ENCODE measurements around the gene MYL1.

MYL1 gene

DNA sequence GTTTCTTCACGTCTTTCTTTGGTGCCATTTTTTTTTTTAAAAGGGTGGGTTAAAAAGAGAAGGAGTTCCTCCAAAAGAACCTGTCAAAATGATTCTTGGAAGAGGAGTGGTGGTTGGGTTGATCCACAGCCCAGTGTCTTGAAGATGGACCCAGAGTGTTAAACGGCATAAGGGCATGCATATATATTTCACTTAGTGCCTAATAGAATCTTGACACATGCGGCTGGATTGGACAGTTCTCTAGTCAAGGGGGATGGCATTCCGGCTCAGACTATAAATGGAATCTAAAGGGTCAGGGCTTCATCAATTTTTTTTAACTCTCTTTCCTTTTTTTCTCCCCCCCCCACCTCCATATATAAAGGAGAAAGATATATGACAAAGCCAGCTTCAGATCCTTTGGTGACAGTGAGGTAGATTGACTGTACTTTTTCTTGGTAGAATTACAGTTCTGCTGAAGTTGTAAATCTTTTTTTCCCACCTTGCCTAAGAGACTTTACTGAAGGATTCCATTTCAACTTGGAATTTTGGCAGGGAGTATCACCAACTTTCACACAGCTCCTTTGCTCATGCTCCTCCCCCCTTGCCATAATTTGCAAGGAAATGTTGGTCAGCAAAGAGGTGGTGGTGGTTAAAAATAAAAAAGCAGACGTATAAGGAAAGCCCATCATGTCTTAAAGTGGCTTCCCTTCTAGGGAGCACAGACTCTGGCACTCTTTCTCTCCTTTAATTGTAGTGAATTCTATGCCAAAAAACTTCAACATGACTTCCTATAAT, at the start of gene MYL1:
TSS of gene MYL1 (minus strand) at position 160 of the 774 bp plus-strand sequence. CDS start at position 28, 132 bp downstream.
- no peak for FAIRE-seq

DNA sequence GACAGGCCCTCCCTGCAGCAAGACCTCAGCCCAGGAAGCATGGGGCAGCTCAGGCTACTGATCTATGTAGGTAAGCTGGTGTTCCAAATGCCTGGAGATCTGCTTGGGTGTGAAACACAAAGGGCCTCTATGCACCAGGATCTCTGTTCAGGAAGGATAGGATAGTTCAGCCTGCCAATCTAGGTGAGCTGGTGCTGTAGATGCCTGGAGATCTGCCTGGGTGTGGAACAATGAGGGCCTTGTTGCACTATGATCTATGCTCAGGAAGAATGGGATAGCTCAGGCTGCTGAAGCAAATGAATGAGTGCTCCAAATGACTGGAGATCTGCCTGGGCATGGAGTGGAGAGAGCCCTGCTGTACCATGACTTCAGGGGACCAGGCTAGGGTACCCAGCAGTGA, 48.9 kb upstream of the MYL1 start:
- no peak for FAIRE-seq

DNA sequence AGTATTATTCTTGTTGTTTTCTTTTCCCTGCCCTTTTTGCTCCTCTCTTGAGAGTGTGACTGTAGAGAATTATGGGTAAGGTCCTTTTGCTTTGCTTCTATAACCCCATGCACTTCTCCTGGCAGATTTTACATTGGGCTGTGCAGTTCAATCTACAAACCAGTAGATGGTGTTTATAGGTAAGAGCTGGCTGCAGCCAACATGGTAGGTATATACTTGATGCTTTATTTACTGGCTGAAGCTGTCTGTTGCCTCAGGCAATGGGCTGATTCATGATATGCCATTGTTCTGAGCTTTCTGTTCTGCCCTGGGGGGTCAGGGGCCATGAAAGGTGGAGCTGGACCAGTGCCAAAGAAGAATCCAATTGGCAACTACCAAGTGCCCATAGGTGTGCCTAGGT, 48.3 kb upstream of the MYL1 start:
- FAIRE-seq = no peak

DNA sequence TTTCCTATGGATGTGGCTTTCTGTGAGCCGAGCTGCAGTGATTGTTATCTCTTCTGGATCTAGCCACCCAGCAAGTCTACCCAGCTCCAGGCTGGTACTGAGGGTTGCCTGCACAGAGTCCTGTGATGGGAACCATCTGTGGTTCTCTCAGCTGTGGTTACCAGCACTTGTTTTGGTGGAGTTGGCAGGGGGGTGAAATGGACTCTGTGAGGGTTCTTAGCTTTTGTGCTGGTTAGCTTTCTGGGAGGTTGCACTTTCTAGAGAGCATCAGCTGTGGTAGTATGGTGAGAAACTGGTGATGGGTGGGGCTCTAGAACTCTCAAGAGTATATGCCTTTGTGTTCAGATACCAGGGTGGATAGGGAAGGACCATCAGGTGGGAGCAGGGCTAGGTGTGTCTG, 45.4 kb upstream of the MYL1 start:
- no peak for FAIRE-seq

DNA sequence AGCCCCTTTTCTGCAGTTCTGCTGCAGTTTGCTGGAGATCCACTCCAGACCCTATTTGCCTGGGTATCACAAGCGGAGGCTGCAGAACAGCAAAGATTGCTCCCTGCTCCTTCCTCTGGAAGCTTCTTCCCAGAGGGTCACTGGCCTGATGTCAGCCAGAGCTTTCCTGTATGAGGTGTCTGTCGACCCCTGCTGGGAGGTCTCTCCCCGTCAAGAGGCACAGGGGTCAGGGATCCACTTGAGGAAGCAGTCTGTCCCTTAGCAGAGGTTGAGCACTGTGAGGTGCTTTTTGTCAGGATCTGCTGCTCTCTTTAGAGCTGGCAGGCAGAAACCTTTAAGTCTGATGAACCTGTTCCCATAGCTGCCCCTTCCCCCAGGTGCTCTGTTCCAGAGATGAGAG, 42.0 kb upstream of the MYL1 start:
- FAIRE-seq = no peak

DNA sequence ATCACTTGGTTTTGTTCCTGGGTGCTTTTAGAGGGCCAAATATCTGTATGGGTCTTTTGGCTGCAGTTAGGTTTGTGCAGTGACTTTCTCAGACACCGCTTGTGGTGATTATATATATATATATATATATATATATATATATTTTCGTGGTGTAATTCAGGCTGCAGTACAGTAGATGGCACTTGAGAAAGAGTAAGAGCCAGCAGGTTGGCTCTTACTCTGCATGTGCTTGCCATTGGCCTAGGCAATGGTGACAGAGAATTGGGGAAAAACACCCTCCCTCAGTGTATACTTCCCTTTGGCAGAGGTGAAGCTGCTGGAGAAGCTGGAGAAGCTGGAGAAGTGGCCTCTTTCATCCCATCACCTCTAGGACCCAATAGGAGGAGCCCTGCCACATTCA, 22.2 kb upstream of the MYL1 start:
- FAIRE-seq = no peak

DNA sequence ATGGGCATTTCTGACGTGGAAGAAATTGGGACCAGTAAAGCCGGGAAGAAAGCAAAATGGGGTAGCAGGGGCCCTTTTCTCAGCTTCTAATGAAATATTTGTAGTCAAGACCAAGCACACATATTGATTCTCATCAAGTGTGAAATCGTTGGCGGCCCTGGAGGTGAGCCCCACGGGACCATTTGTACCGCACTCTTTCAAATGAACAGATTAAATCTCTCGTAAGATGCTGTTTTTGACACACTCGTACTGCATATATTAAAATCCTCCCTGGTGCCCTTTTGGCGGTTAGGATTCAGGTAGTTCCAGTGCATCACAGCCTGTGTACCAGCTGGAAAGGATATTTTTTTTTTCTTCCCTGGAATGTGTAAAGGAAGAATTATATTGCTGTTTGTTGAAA, 9.9 kb upstream of the MYL1 start:
- FAIRE-seq = no peak

DNA sequence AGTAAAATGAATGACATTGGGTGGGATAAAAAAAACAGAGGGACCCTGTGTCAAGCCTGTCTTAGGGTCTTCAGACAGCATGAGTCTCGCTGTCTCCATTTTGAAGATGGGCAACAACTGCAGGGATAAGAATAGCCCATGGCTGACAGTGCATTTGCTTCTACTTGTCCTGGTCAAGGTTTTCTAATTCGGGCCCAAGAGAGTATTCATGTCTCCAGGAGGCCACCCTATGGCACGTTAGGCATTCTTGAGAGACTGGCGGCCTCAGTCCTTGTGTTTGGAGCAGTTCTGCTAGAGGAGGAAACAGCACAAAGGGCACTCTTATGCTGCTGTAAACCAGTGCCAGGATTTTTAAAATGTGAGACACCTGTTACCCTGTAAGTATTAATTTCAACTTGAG, 9.5 kb upstream of the MYL1 start:
- no peak for FAIRE-seq

DNA sequence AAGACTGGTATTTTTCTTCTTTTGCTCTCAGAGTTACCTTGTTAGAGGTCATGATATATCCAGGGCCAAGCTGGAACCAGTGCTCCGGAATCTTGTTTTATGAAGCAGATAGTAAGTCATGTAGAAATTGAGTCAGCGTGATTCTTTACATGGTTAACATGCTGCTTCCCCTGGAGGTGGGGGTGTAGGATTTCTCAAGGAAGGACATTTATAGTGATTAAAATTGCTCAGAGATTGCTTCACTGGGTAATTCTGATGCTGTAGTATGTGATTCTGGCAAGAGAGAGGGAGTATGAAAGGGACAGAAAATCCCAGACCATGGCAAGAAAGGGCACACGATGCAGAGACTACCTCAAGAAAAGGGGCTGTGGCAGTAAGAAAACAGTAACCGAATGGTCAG, 8.0 kb upstream of the MYL1 start:
- no peak for FAIRE-seq

DNA sequence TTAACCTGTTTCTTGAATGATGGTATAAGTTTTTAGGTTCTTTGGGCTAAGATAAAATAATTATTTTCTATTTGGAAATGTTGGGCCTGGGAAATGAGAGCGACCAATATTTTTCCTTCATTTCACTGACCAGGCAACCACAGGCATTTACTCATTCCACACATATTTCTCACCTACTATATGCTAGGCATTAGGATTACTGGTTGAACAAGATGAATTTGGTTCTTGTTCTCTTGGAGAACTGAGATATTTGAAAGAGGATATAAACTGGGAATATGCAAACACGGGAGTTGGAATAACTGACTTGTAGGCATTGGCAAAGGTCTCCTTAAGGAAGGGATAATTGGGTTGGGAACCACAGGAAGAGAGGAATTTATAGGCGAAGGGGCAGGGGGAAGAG, 3.9 kb upstream of the MYL1 start:
- FAIRE-seq = no peak

DNA sequence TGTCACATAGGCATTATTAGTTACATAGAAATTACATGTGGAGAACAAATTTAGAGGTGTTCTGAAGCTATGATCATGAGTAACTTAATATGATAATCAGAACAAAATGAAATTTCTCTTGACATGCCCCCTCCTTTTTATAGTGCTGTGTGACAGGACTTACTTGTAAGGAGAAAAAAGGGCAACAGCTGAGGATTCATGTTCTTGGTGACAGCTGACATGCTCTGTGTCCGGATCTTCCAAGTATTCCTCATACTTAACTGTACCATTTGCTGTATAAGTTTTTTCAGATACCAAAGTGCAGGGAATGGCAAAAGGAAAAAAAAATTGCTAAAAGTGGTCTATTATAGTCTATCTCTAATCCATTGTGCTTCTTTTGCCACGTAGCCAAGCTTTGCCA, 3.5 kb upstream of the MYL1 start:
- FAIRE-seq = no peak

DNA sequence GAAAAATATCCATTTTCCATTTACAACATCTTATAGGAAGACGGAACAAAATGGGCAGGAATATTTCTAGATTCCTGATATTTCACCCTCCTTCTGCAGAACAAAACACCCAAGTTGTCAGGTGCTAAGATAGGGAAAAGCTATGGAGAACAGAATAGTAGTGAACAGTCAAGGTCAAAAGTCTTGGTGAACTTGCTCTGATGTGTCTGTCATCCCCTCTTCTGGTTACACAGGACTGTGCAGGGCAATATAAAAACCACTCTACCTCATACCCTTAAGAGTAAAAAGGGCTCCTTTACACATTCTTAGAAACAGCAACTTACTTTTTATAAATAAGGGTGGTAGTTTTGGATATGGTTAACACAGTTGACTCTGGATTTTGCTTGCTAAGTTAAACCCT, 4.4 kb downstream of the MYL1 start:
- no peak for FAIRE-seq

DNA sequence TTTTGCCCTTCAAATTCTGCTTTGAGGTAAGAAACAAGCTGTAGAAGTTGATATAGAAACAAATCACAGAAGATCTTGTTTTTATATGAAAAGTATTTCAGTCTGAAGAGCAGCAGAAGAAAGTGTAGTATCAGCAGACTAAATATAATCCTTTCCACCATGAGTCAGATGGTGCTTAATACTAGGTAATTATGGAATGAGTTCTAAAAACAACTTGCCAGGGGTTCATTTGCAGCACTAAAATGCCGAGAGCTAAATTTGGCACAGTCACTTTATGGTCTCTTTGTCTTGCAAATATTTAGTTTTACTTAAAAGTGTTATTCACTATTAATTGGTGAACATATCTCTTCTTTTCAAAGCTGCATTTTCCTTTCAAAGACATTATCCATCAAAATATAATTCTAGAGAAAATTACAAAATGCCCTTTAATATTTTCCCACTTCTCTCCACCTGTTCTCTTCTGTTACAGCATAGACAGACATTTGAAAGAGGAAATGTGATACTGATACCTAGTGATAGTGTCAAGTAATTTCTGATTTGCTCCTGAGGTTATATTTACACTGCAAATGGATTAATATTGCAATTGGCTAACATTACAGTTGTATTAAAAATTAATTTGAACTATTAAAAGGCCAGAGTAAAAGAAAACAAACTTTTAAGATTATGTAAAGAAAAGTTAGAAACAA, 5.3 kb downstream of the MYL1 start:
- no peak for FAIRE-seq

DNA sequence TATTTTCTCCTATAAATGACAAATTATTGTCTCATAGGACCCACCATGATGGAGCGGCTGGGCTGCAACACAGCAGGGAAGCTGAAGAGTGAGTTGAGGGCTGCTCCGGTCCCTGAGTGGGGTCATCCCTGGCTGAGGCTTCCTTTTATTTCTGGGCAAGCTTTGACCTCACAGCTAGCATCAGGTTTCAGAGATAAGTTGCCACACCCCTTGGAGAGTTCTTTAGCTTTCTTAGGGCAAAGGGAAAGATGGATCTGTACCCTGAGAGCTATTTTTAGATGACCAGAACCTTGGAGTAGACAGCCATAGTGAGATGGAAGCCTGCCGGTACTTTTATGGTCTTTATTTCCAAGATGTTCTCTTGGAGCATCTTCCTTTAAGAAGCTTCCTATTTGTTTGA, 11.5 kb downstream of the MYL1 start:
- FAIRE-seq = no peak

DNA sequence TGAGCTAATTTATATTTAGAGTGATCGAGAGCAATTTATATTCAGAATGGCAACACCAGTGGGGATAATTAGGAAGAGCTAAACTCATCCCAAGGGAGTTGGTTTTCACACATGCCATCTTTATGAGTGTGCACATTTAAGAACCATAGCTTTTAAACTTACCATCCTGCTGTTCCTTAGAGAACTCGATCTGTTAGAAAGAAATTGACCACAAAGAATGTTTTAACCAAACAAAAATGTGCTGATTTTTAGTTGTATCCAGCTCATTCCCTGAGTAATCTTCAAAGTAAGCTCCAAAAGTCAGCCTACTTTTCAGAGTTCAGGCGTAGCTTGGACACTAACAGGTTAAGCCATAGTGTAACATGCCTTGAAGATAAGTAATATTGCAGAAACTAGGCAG, 12.6 kb downstream of the MYL1 start:
- FAIRE-seq = no peak

DNA sequence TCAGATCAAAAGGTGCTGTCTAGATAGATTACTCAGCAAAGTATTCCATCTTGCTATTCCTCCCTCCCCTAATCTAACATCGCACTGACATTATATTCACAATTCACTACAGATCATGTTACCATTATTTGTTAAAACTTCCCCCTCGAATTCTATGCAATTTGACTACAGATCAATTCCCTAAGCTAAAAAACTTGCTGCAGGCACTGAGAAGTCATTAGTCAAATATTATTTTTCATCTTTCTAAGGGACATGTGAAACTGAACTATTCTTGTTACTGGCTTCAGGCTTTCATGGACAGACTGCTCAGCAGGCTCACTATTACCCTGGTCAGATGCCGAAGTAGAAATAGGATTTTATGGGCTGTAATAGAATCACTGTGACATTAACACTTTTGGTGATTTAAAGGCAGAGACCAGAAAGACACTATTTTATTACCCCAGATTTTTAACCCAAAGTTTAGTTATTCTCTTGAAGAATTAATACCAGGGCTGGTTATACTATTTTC, 15.1 kb downstream of the MYL1 start:
- FAIRE-seq = no peak

DNA sequence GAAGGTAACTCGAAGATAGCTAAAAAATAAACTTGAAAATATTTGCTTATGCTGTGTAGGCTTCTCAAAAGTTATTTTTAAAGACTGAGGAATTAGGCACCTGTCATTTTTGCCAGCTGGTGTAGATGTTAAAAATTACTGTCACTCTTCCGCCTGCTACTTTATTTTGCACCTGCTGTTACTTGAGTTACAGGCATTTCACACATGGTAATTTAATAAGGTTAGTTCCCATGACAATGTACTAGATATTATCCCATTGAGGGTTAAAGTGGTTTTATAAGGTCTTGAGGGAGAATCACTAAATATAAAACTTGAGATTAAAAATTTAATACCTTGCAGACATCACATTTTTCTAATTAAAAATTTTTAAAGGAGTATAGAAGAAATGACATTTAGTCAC, 26.6 kb downstream of the MYL1 start:
- FAIRE-seq = no peak

DNA sequence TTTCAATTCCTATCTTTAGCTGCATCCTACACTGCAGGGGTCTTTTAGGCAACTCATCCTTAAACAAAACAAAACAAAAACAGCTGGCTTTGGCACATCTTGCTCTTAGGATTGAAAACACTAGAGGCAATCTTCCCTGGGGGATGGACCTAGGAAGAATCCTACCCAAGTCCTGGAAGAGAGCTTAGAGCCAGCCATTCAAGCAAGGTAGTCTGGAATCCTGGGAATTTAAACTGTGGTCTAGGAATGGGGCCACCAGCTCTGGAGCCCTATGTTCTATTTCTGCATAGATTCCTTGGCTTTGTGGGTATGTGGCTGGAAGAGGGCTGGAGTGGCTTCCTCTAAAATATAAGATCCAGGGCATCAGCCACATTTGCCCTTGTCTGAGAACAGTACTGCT, 27.7 kb downstream of the MYL1 start:
- no peak for FAIRE-seq

DNA sequence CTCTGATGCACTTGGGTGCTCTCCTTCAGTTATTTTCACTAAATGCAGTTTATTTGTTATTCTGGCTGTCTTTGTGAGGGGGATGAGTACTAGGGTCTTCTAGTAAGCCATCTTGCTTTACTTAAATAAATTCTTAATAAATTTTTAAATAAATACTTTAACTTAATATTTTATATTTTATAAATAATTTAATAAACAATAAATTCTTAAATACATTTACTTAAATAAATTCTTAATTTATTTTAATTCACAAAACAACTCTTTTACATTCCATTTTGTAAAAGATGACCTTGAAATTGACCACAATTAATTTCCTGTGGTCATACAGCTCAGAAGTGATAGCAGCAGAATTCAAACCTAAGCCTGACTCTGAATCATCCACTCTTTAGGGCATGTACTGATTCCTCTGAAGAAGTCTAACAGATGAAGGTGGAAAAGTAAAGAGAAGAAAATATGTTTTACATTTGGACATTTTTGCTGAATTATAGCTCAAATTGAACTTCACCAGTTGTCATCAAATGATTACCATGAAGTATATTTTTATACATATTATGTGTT, 28.8 kb downstream of the MYL1 start:
- FAIRE-seq = peak; percentile 45

DNA sequence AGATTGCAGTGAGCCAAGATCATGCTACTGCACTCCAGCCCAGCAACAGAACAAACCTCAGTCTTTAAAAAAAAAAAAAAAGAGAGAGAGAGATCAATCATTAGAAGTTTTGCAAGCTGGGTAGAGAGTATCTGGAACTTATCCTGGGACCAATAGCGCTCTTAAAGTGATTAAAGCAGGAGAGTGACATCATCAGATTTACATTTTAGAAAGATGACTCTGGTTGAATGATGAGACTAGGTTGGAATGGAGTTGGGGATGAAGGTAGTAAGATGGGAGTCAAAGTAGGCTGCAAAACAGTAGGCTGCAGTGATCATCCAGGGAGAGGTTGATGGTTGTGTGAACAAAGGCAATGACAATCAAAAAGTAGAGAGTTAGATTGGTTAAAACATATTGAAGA, 37.8 kb downstream of the MYL1 start:
- FAIRE-seq = no peak

DNA sequence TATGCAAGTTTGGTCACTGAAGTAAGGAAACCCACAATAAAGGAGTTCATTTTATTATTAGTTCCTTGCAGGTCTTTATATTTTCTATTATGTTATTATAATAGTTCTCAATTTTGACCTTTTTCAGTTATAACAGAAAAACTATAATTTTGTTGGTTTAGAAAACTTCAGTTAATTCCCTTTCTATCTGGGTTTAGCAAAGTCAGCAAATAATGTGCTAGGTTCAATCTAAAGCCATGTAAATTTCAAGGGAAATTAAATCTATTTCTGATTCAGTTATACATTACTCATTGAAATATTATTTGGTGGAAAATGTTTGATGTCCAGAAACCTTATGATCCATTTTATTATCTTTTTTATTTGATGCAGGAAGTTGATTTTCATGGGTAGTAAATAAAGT, 43.7 kb downstream of the MYL1 start:
- FAIRE-seq = no peak

DNA sequence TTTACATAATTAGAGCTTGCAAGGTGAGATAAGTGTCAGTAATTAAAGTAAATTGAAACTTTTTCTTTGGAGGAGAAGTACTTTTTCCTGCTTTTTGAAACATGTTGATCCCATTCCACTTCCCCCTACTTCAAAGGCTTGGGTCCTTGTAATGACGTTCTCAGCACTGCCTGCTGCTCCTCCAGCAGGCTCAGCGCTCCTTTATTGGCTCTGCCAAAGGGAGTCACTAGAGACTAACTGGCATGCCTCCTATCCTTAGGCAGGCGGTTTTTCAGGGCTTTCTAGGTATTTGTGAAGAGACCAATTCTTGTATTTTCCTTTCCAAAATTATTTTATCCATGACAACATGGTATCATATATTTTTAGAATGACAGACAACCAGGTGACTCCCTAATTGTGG, 45.8 kb downstream of the MYL1 start:
- no peak for FAIRE-seq

DNA sequence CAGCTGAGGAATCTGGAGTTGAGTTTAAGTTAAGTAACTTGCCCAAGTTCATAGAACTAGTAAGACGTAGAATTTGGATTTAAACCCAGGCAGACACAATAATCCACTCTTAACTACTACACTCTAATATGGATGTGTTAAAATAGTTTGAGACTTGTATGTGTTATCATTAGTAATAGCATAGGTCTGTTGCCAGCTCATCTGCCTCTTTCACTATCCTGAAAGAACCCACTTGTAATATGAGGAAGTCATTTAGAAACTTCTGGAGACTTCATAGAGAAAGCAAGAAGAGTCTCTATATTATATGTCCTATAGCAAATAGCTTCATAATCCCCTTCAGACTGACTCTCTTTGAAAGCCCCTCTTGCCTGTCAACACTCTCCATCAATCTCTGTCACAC, 46.7 kb downstream of the MYL1 start:
- FAIRE-seq = no peak

DNA sequence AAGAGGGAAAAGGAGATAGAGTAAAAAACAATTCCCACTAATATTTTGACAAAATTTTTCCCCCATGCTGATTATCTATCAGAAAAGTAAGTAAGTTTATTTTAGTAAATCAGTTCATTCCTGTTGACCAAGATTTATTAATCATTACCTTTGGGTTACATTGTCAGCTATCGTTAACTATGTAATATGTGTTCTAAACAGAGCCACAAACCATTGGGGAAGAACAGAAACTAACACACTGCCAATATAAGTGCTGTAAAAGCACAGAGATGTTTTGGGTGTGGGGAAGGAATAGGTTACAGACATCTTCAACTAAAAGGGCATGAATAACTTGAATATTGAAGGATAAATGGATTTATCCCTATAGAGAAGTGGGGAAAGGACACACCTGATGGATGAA, 47.3 kb downstream of the MYL1 start:
- no peak for FAIRE-seq

Measured in G401.6 (cell line).